IMR-90 (cell line): ENCODE results near the gene DMRT1. TPM values are rescaled to one million over a fixed set of nuclear protein-coding genes. Genes with fewer than 3 reads are reported as not detected.

Experiments used
- ATAC-seq: fragments of 200-7000 bp; cut with Tn5 transposase; 2 replicates; pipeline ENCODE4 v1.9.1; 2020; ENCODE audit warnings: low read depth, mild to moderate bottlenecking, moderate library complexity
- BruUV-seq: library from RNA; stranded (reverse); fragments of 400-500 nt; replicated peaks from 2 replicates; lab custom pipeline; 2021; lab: Mats Ljungman, UMichigan
- CTCF ChIA-PET: fragments of 300-600 bp; formaldehyde crosslinking; extraction: SDS; loops from one replicate; lab custom pipeline; 2021; ENCODE audit warnings: antibody characterized with exemption; lab: Yijun Ruan, JAX
- POLR2A ChIA-PET: fragments of 300-600 bp; sonication (Branson Sonifier 250); formaldehyde crosslinking; loops from one replicate; lab custom pipeline; 2022; ENCODE audit warnings: antibody characterized with exemption; ENCODE audit not compliant: unreplicated experiment; lab: Charles Lee
- DNase-seq: peaks from one replicate; pipeline ENCODE4 v3.0.0; 2013
- H2AFZ ChIP-seq: replicated peaks from 2 replicates; pipeline ENCODE3; 2013; ENCODE audit warnings: low read length, mild to moderate bottlenecking; ENCODE audit not compliant: poor library complexity
- H2AK5ac ChIP-seq: 2 replicates; pipeline ENCODE4 v1.6.1; 2013; ENCODE audit warnings: low read depth, low read length, inconsistent platforms
- H2AK9ac ChIP-seq: replicated peaks from 2 replicates; pipeline ENCODE3; 2013; ENCODE audit warnings: mild to moderate bottlenecking, low read depth, low read length, moderate library complexity; ENCODE audit not compliant: poor library complexity
- H2BK120ac ChIP-seq: 2 replicates; pipeline ENCODE4 v1.6.1; 2013; ENCODE audit warnings: low read depth, low read length, inconsistent platforms
- H2BK15ac ChIP-seq: 3 replicates; pipeline ENCODE4 v1.6.1; 2013; ENCODE audit warnings: low read depth, low read length, inconsistent platforms
- H2BK20ac ChIP-seq: 2 replicates; pipeline ENCODE4 v1.6.1; 2013; ENCODE audit warnings: low read depth, mild to moderate bottlenecking, inconsistent platforms, low read length, moderate library complexity
- H2BK5ac ChIP-seq: 2 replicates; pipeline ENCODE4 v1.6.1; 2013; ENCODE audit warnings: mild to moderate bottlenecking, low read depth, low read length, inconsistent platforms; ENCODE audit not compliant: poor library complexity, severe bottlenecking
- H3K14ac ChIP-seq: replicated peaks from 2 replicates; pipeline ENCODE4 v1.6.1; 2013; ENCODE audit warnings: low read depth, low read length, inconsistent platforms
- H3K18ac ChIP-seq: 2 replicates; pipeline ENCODE4 v1.6.1; 2013; ENCODE audit warnings: low read depth, low read length, control low read depth
- H3K23ac ChIP-seq: 2 replicates; pipeline ENCODE4 v1.6.1; 2013; ENCODE audit warnings: low read depth, low read length, inconsistent platforms
- H3K27ac ChIP-seq: 2 replicates; pipeline ENCODE4 v1.5.1; 2013; ENCODE audit warnings: mild to moderate bottlenecking, control low read depth, low read length; ENCODE audit not compliant: insufficient read depth
- H3K27me3 ChIP-seq: 2 replicates; pipeline ENCODE4 v1.6.1; 2013; ENCODE audit warnings: low read length; ENCODE audit not compliant: control insufficient read depth, insufficient read depth
- H3K36me3 ChIP-seq: 2 replicates; pipeline ENCODE4 v1.6.1; 2013; ENCODE audit warnings: low read length, mixed read lengths; ENCODE audit not compliant: control insufficient read depth, insufficient read depth
- H3K4ac ChIP-seq: 2 replicates; pipeline ENCODE4 v1.6.1; 2013; ENCODE audit warnings: low read depth, low read length, inconsistent platforms
- H3K4me1 ChIP-seq: 2 replicates; pipeline ENCODE4 v1.6.1; 2013; ENCODE audit warnings: low read length, mixed read lengths; ENCODE audit not compliant: control insufficient read depth, insufficient read depth
- H3K4me2 ChIP-seq: 2 replicates; pipeline ENCODE4 v1.6.1; 2013; ENCODE audit warnings: low read depth, mild to moderate bottlenecking, control low read depth, low read length, moderate library complexity
- H3K4me3 ChIP-seq: 2 replicates; pipeline ENCODE4 v1.5.1; 2013; ENCODE audit warnings: low read depth, mild to moderate bottlenecking, control low read depth, low read length, moderate library complexity; ENCODE audit not compliant: insufficient read depth
- H3K56ac ChIP-seq: 2 replicates; pipeline ENCODE4 v1.6.1; 2013; ENCODE audit warnings: low read length, inconsistent platforms; ENCODE audit not compliant: insufficient read depth; ENCODE audit errors: extremely low read depth
- H3K79me1 ChIP-seq, 2 experiments: 2 replicates each; pipeline ENCODE4 v1.6.1; 2013; ENCODE audit warnings: low read length in 2 of 2, inconsistent platforms in 1 of 2, low read depth in 1 of 2
- H3K9ac ChIP-seq: 2 replicates; pipeline ENCODE4 v1.6.1; 2013; ENCODE audit warnings: low read depth, low read length, control low read depth
- H3K9me1 ChIP-seq: 2 replicates; pipeline ENCODE4 v1.6.1; 2013; ENCODE audit warnings: low read length, inconsistent platforms; ENCODE audit not compliant: insufficient read depth
- H3K9me3 ChIP-seq: 2 replicates; pipeline ENCODE4 v1.6.1; 2013; ENCODE audit warnings: low read length; ENCODE audit not compliant: control insufficient read depth, insufficient read depth
- H4K20me1 ChIP-seq: 2 replicates; pipeline ENCODE4 v1.6.1; 2013; ENCODE audit warnings: low read length, inconsistent platforms; ENCODE audit not compliant: insufficient read depth
- H4K5ac ChIP-seq: 2 replicates; pipeline ENCODE4 v1.6.1; 2013; ENCODE audit warnings: mild to moderate bottlenecking, low read depth, low read length, control low read depth
- H4K8ac ChIP-seq, 2 experiments: 2 replicates each; pipeline ENCODE4 v1.6.1; 2013; ENCODE audit warnings: low read depth in 2 of 2, low read length in 2 of 2, control low read depth in 1 of 2, inconsistent platforms in 1 of 2
- H4K91ac ChIP-seq: 2 replicates; pipeline ENCODE4 v1.6.1; 2013; ENCODE audit warnings: low read depth, low read length, inconsistent platforms; ENCODE audit not compliant: insufficient read depth
- BHLHE40 ChIP-seq: fragments of 150-350 bp; IDR thresholded peaks from 2 replicates; pipeline ENCODE4 v1.6.1; 2016; ENCODE audit warnings: mild to moderate bottlenecking, low read depth, low read length
- CEBPB ChIP-seq: IDR thresholded peaks from 2 replicates; pipeline ENCODE4 v1.6.1; 2012; ENCODE audit warnings: low read depth, low read length, improper control_type of control experiment
- CHD1 ChIP-seq: IDR thresholded peaks from 2 replicates; pipeline ENCODE4 v1.6.1; 2012; ENCODE audit warnings: low read depth, low read length, improper control_type of control experiment
- ELK1 ChIP-seq: fragments of 150-350 bp; IDR thresholded peaks from 2 replicates; pipeline ENCODE4 v1.6.1; 2016; ENCODE audit warnings: low read depth, mild to moderate bottlenecking, low read length, moderate library complexity, borderline replicate concordance
- MAZ ChIP-seq: IDR thresholded peaks from 2 replicates; pipeline ENCODE4 v1.6.1; 2012; ENCODE audit warnings: low read depth, mild to moderate bottlenecking, low read length, improper control_type of control experiment, moderate library complexity, borderline replicate concordance
- MXI1 ChIP-seq: IDR thresholded peaks from 2 replicates; pipeline ENCODE4 v1.6.1; 2012; ENCODE audit warnings: low read depth, mild to moderate bottlenecking, low read length, moderate library complexity, borderline replicate concordance
- POLR2A ChIP-seq: IDR thresholded peaks from 2 replicates; pipeline ENCODE4 v1.6.1; 2012; ENCODE audit warnings: mild to moderate bottlenecking, low read depth, low read length
- RAD21 ChIP-seq: IDR thresholded peaks from 2 replicates; pipeline ENCODE4 v1.6.1; 2012; ENCODE audit warnings: low read length, improper control_type of control experiment
- RFX5 ChIP-seq: IDR thresholded peaks from 2 replicates; pipeline ENCODE4 v1.8.0; 2012; ENCODE audit warnings: low read depth, mild to moderate bottlenecking, low read length, moderate library complexity
- SMC3 ChIP-seq: fragments of 150-350 bp; IDR thresholded peaks from 2 replicates; pipeline ENCODE4 v1.6.1; 2016; ENCODE audit warnings: low read depth, mild to moderate bottlenecking, antibody characterized with exemption, low read length, moderate library complexity
- WGBS, 2 experiments: methylation state at CpG; one replicate each; pipeline versions ENCODE4 v1.1.5 to v1.1.7; 2013; ENCODE audit warnings: missing lambda C conversion rate in 2 of 2; ENCODE audit not compliant: insufficient read length in 1 of 2; ENCODE audit errors: extremely low coverage in 2 of 2; 5-methylcytosine and 5-hydroxymethylcytosine counted together
- dilution Hi-C: fragments of 300-500 bp; cut with HindIII; formaldehyde crosslinking; loops from one replicate; pipeline ENCODE4 v1.14.3; 2018; ENCODE audit warnings: low sequenced_read_pairs; ENCODE audit not compliant: unreplicated experiment
- in situ Hi-C: fragments of 300-500 bp; cut with MboI; formaldehyde crosslinking; loops from 3 replicates; pipeline ENCODE4 v1.14.3; 2019; ENCODE audit warnings: low sequenced_read_pairs, inconsistent platforms, mixed read lengths
- intact Hi-C: fragments of 100-400 bp; cut with micrococcal nuclease; formaldehyde crosslinking; loops from 2 replicates; pipeline ENCODE4 v1.10.0; 2022
- polyA plus RNA-seq, 3 experiments: library from polyadenylated mRNA; depleted of rRNA; stranded (reverse); fragments of >200 nt; gene quantifications; 2 replicates each; pipeline ENCODE4 v1.2.3, GENCODE V29; 2012; ENCODE audit warnings: low replicate concordance in 1 of 3
- total RNA-seq: library from RNA; depleted of rRNA; stranded (reverse); fragments of >200 nt; gene quantifications from 2 replicates; pipeline ENCODE4 v1.2.3, GENCODE V29; 2012

The DMRT1 gene
- total and polyA plus RNA-seq, 2 of the 4 experiments (the other 2 are of a cell fraction): not detected

DNA sequence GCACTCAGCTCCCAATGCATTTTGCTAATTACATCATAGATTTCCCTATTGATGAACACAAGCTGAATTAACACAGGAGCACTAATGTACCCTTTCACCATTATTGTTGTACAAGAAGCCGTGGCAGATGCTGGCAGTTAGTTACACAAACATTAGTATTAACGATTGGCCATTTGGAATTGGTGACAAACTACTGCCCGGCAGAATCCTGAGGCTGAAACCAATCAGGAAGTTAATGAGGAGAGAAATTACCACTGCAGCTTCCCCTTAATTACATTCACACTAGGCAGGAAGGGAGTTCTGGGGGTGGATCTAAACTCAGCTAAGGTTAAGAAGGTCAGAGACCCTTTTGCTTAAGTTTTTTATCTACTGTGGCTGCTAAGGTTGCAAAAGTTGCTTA is 125.4 kb downstream of the DMRT1 start:
- Histone ChIP-seq H4K8ac (no peak overlapping the region), H3K18ac (no peak overlapping the region), H3K9ac (no peak overlapping the region), H3K27ac (no peak overlapping the region), H4K5ac (no peak overlapping the region), H3K79me1 (no peaks in the 10 kb centered on the region), H3K4me2 (no peak overlapping the region), H3K14ac (no peak overlapping the region), H3K36me3 (no peaks in the 10 kb centered on the region), H2AFZ (no peak overlapping the region), H2BK15ac (no peak overlapping the region), H2AK9ac (no peak overlapping the region), H3K9me3 (peaks cover 11% of the 10 kb centered on the region; the same call in 1 of the 2 replicates), H2AK5ac (no peak overlapping the region), H4K20me1 (no peaks in the 10 kb centered on the region), H2BK120ac (no peak overlapping the region), H2BK5ac (no peak overlapping the region), H3K56ac (no peak overlapping the region), H3K23ac (no peak overlapping the region), H3K27me3 (peaks cover 43% of the 10 kb centered on the region), H3K9me1 (no peaks in the 10 kb centered on the region), H3K4me1 (no peaks in the 10 kb centered on the region; the same call in 1 of the 2 replicates), H4K91ac (no peak overlapping the region), H2BK20ac (no peak overlapping the region), H3K4me3 (no peak overlapping the region), H3K4ac (no peak overlapping the region)
- no peak for TF ChIP-seq POLR2A
- TF ChIP-seq CHD1: no peak
- TF ChIP-seq SMC3: no peak
- no peak for TF ChIP-seq BHLHE40
- no peak for TF ChIP-seq ELK1
- no peak for TF ChIP-seq RFX5
- TF ChIP-seq MXI1: no peak
- TF ChIP-seq RAD21: no peak
- no peak for TF ChIP-seq CEBPB
- TF ChIP-seq MAZ: no peak
- dilution Hi-C loops (no loop called here), in situ Hi-C loops (no loop called here), intact Hi-C loops (no loop called here)
- WGBS, 2 experiments: no CpG with 5 or more reads among the region's 3 CpGs
- no TSS peak for BruUV-seq
- ChIA-PET CTCF (no interaction called here), POLR2A (no interaction called here)
- no peak for ATAC-seq
- DNase-seq: no peak
